MM.1S (cell line): ENCODE data around the gene TNIK.
"Not testable (repeated sequence)": the region's sequence is repeated elsewhere in the genome, so short reads cannot be mapped to it uniquely, and the experiment has no call there.

Source experiments
- DNase-seq: peaks from one replicate; pipeline ENCODE4 v3.0.0-alpha.2; 2015
- H2AFZ ChIP-seq: fragments of 300-600 bp; sonication (generic); 2 replicates; pipeline ENCODE4 v1.6.0; 2016; ENCODE audit warnings: antibody characterized with exemption, low read length
- H3F3A ChIP-seq: fragments of 300-600 bp; sonication (generic); 2 replicates; pipeline ENCODE4 v1.6.1; 2016; ENCODE audit warnings: mild to moderate bottlenecking, antibody characterized with exemption, low read length, moderate library complexity, mixed read lengths; ENCODE audit not compliant: insufficient read depth
- H3K27ac ChIP-seq: fragments of 300-600 bp; sonication (generic); 2 replicates; pipeline ENCODE4 v1.5.1; 2016; ENCODE audit warnings: mild to moderate bottlenecking, low read length
- H3K27me3 ChIP-seq: fragments of 300-600 bp; sonication (generic); replicated peaks from 2 replicates; pipeline ENCODE4 v1.6.0; 2016; ENCODE audit warnings: low read length; ENCODE audit not compliant: insufficient read depth
- H3K36me3 ChIP-seq: fragments of 300-600 bp; sonication (generic); replicated peaks from 2 replicates; pipeline ENCODE4 v1.6.1; 2016; ENCODE audit warnings: mild to moderate bottlenecking, low read length, mixed read lengths; ENCODE audit not compliant: insufficient read depth
- H3K4me1 ChIP-seq: fragments of 300-600 bp; sonication (generic); 2 replicates; pipeline ENCODE4 v1.6.1; 2016; ENCODE audit warnings: low read length, mixed read lengths
- H3K4me2 ChIP-seq: fragments of 300-600 bp; sonication (generic); 2 replicates; pipeline ENCODE4 v1.6.0; 2016; ENCODE audit warnings: low read depth, low read length
- H3K4me3 ChIP-seq: fragments of 300-600 bp; sonication (generic); 2 replicates; pipeline ENCODE4 v1.5.1; 2016; ENCODE audit warnings: low read length, mixed read lengths
- H3K79me2 ChIP-seq: fragments of 300-600 bp; sonication (generic); 2 replicates; pipeline ENCODE4 v1.6.1; 2016; ENCODE audit warnings: mixed run types, low read length, mixed read lengths
- H3K9ac ChIP-seq: fragments of 300-600 bp; sonication (generic); 2 replicates; pipeline ENCODE4 v1.6.1; 2016; ENCODE audit warnings: low read length, mixed read lengths
- H3K9me2 ChIP-seq: fragments of 300-600 bp; sonication (generic); replicated peaks from 2 replicates; pipeline ENCODE4 v1.6.1; 2016; ENCODE audit warnings: mild to moderate bottlenecking, low read length, mixed read lengths; ENCODE audit not compliant: insufficient read depth
- H3K9me3 ChIP-seq: fragments of 300-600 bp; sonication (generic); replicated peaks from 2 replicates; pipeline ENCODE4 v1.6.1; 2016; ENCODE audit warnings: mild to moderate bottlenecking, low read length, mixed read lengths; ENCODE audit not compliant: insufficient read depth
- H4K20me1 ChIP-seq: fragments of 300-600 bp; sonication (generic); 2 replicates; pipeline ENCODE4 v1.6.1; 2016; ENCODE audit warnings: mild to moderate bottlenecking, low read length, moderate library complexity, mixed read lengths; ENCODE audit not compliant: insufficient read depth
- EZH2 ChIP-seq: fragments of 300-600 bp; sonication (generic); optimal IDR thresholded peaks from 2 replicates; pipeline ENCODE3; 2017; ENCODE audit warnings: low read depth, mild to moderate bottlenecking, antibody characterized with exemption, low read length, mixed read lengths
- EZH2phosphoT487 ChIP-seq: fragments of 300-600 bp; sonication (generic); IDR thresholded peaks from 2 replicates; pipeline ENCODE4 v1.6.1; 2018; ENCODE audit warnings: antibody characterized with exemption, low read length
- TF ChIP-seq, protein P1 (sequence below): fragments of 300-600 bp; sonication (generic); IDR thresholded peaks from 2 replicates; pipeline ENCODE4 v1.5.1; 2016; ENCODE audit warnings: antibody characterized with exemption, low read length, mixed read lengths

Gene TNIK

DNA sequence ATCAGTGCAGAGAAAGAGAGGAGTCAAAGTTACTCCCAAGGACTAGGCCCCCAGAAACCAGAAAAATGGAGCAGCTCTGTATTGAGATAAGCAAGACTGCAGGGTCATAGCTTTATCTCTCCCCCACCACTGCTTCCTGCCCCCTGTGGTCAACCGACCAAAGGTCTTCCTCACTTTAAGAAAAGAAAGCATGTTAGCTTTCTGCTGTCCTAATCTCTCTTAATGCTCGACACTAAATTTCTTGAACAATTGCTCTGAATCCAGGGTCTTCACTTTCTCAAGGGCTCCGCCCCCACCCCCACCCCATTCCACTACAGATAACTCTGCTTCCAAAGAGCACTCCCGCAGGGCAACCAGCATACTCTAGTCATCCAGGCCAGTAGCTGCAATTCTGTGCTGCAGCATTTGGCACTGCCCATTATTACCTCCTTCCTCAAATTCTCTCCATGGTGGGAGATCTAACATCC, 31.9 kb downstream of the TNIK start:
- Histone ChIP-seq H3K27me3 (no peaks in the 10 kb centered on the region), H3K4me3 (no peak overlapping the region), H3K36me3 (no peaks in the 10 kb centered on the region), H3K9ac (no peak overlapping the region), H3K27ac (no peak overlapping the region), H3K4me2 (no peak overlapping the region), H3K9me2 (no peaks in the 10 kb centered on the region), H2AFZ (no peak overlapping the region), H3K79me2 (no peaks in the 10 kb centered on the region), H3K4me1 (no peaks in the 10 kb centered on the region), H4K20me1 (no peaks in the 10 kb centered on the region), H3K9me3 (no peaks in the 10 kb centered on the region), H3F3A (no peaks in the 10 kb centered on the region)
- TF ChIP-seq, protein P1, sequence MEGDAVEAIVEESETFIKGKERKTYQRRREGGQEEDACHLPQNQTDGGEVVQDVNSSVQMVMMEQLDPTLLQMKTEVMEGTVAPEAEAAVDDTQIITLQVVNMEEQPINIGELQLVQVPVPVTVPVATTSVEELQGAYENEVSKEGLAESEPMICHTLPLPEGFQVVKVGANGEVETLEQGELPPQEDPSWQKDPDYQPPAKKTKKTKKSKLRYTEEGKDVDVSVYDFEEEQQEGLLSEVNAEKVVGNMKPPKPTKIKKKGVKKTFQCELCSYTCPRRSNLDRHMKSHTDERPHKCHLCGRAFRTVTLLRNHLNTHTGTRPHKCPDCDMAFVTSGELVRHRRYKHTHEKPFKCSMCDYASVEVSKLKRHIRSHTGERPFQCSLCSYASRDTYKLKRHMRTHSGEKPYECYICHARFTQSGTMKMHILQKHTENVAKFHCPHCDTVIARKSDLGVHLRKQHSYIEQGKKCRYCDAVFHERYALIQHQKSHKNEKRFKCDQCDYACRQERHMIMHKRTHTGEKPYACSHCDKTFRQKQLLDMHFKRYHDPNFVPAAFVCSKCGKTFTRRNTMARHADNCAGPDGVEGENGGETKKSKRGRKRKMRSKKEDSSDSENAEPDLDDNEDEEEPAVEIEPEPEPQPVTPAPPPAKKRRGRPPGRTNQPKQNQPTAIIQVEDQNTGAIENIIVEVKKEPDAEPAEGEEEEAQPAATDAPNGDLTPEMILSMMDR, result no peak
- no peak for TF ChIP-seq EZH2
- no peak for TF ChIP-seq EZH2phosphoT487
- no peak for DNase-seq

DNA sequence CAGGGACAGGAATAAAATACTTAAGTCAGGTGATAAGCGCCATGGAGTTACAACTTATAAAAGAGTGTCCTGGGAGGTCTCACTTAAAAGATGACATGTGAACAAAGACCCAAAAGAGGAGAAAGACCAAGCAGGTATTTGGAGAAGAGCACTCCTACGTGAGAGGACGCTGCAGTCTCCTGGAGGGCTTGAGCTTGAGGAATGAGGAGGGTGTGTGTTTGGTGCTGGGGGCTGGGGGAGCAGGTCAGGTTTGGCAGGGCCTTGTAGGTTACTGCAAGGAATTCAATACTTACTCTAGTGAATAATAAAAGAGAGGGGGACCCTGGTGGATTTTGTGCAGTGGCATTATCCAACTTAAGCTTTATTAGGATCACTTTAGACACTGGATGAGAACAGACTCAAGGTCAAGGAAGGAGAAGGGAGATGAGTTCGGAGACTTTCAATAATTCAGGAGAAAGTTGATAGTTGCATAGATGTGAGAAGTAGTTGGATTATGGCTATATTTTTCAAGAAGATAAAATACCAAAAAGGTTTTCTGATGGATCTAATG, 32.4 kb downstream of the TNIK start:
- Histone ChIP-seq H4K20me1 (no peaks in the 10 kb centered on the region), H3F3A (no peaks in the 10 kb centered on the region), H3K4me2 (no peak overlapping the region), H3K4me1 (no peaks in the 10 kb centered on the region), H3K9me3 (no peaks in the 10 kb centered on the region), H3K79me2 (no peaks in the 10 kb centered on the region), H3K4me3 (no peak overlapping the region), H3K27ac (no peak overlapping the region), H3K27me3 (no peaks in the 10 kb centered on the region), H3K9ac (no peak overlapping the region), H3K9me2 (no peaks in the 10 kb centered on the region), H3K36me3 (no peaks in the 10 kb centered on the region), H2AFZ (no peak overlapping the region)
- TF ChIP-seq, protein P1, result no peak
- TF ChIP-seq EZH2phosphoT487, result no peak
- TF ChIP-seq EZH2, result no peak
- no peak for DNase-seq

DNA sequence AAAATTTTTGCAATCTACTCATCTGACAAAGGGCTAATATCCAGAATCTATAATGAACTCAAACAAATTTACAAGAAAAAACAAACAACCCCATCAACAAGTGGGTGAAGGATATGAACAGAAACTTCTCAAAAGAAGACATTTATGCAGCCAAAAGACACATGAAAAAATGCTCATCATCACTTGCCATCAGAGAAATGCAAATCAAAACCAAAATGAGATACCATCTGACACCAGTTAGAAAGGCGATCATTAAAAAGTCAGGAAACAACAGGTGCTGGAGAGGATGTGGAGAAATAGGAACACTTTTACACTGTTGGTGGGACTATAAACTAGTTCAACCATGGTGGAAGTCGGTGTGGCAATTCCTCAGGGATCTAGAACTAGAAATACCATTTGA, 36.1 kb downstream of the TNIK start:
- not testable (repeated sequence) for H3K27ac ChIP-seq, H3K4me2 ChIP-seq, H3K4me1 ChIP-seq, H4K20me1 ChIP-seq, H3F3A ChIP-seq, H3K79me2 ChIP-seq, H2AFZ ChIP-seq, H3K27me3 ChIP-seq, DNase-seq, H3K9me3 ChIP-seq, H3K9ac ChIP-seq, H3K4me3 ChIP-seq, H3K36me3 ChIP-seq, H3K9me2 ChIP-seq

DNA sequence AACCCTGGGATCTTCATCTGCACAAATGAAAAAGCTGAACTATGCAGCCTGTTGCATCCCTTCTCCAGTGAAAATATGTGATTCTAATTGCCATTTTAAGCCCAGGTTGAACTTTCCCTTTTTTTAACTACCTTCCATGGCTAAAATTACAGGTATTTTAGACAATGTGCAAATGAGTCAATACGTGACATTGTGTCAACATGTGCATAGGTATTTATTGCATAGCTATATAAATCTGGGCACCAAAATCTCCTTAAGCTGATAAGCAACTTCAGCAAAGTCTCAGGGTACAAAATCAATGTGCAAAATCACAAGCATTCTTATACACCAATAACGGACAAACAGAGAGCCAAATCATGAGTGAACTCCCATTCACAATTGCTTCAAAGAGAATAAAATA, 37.4 kb downstream of the TNIK start:
- not testable (repeated sequence) for H3K4me2 ChIP-seq, H2AFZ ChIP-seq, H3K4me3 ChIP-seq, DNase-seq, H3K27ac ChIP-seq, H3K36me3 ChIP-seq, H3K9me2 ChIP-seq, H3K27me3 ChIP-seq, H3K9ac ChIP-seq, H3K79me2 ChIP-seq, H4K20me1 ChIP-seq, H3K9me3 ChIP-seq, H3F3A ChIP-seq, H3K4me1 ChIP-seq
